ENCODE results near the gene TMEM219. TPM values are rescaled to one million over a fixed set of nuclear protein-coding genes. Genes with fewer than 3 reads are reported as not detected.

TMEM219 gene
- total RNA-seq, 4 donors from 2014 or later: 118 to 143 (median 130) TPM

DNA sequence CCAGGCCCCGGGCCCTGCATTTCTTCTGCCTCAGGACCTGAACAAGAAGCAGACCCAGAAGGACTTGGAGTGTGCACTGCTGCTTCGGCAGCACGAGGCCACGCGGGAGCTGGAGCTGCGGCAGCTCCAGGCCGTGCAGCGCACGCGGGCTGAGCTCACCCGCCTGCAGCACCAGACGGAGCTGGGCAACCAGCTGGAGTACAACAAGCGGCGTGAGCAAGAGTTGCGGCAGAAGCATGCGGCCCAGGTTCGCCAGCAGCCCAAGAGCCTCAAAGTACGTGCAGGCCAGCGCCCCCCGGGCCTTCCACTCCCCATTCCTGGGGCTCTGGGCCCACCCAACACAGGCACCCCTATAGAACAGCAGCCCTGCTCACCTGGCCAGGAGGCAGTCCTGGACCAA lies 24.4 kb downstream of the TMEM219 start:
- TF ChIP-seq POLR2A (IDR thresholded peaks at IDR 0.05): no peak
- TF ChIP-seq, protein P1, sequence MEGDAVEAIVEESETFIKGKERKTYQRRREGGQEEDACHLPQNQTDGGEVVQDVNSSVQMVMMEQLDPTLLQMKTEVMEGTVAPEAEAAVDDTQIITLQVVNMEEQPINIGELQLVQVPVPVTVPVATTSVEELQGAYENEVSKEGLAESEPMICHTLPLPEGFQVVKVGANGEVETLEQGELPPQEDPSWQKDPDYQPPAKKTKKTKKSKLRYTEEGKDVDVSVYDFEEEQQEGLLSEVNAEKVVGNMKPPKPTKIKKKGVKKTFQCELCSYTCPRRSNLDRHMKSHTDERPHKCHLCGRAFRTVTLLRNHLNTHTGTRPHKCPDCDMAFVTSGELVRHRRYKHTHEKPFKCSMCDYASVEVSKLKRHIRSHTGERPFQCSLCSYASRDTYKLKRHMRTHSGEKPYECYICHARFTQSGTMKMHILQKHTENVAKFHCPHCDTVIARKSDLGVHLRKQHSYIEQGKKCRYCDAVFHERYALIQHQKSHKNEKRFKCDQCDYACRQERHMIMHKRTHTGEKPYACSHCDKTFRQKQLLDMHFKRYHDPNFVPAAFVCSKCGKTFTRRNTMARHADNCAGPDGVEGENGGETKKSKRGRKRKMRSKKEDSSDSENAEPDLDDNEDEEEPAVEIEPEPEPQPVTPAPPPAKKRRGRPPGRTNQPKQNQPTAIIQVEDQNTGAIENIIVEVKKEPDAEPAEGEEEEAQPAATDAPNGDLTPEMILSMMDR (IDR thresholded peaks at IDR 0.05): no peak
- no peak for DNase-seq (ENCODE audit: low spot score in 2 of 2)
- H3K4me3 ChIP-seq (ENCODE audit: low read depth, poor library complexity, severe bottlenecking): no peak overlapping the region
- intact Hi-C loops (cut with DNase I; ENCODE audit: low total_unique reads): no loop called here
- WGBS, 2 donors: 92 to 96% methylated on average over 20 of the region's 20 CpGs

DNA sequence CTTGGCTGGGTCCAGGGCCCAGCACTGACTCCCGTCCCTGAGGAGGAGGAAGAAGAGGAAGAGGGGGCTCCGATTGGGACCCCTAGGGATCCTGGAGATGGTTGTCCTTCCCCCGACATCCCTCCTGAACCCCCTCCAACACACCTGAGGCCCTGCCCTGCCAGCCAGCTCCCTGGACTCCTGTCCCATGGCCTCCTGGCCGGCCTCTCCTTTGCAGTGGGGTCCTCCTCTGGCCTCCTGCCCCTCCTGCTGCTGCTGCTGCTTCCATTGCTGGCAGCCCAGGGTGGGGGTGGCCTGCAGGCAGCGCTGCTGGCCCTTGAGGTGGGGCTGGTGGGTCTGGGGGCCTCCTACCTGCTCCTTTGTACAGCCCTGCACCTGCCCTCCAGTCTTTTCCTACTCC lies 25.1 kb downstream of the TMEM219 start:
- intact Hi-C loops (cut with DNase I; ENCODE audit: low total_unique reads): no loop called here
- 87 to 95% methylated on average over 5 of the region's 5 CpGs for WGBS, 2 donors
- DNase-seq (ENCODE audit: low spot score in 2 of 2): no peak
- TF ChIP-seq, protein P1 (IDR thresholded peaks at IDR 0.05): no peak
- no peak for TF ChIP-seq POLR2A (IDR thresholded peaks at IDR 0.05)
- no peak overlapping the region for H3K4me3 ChIP-seq (ENCODE audit: low read depth, poor library complexity, severe bottlenecking)

DNA sequence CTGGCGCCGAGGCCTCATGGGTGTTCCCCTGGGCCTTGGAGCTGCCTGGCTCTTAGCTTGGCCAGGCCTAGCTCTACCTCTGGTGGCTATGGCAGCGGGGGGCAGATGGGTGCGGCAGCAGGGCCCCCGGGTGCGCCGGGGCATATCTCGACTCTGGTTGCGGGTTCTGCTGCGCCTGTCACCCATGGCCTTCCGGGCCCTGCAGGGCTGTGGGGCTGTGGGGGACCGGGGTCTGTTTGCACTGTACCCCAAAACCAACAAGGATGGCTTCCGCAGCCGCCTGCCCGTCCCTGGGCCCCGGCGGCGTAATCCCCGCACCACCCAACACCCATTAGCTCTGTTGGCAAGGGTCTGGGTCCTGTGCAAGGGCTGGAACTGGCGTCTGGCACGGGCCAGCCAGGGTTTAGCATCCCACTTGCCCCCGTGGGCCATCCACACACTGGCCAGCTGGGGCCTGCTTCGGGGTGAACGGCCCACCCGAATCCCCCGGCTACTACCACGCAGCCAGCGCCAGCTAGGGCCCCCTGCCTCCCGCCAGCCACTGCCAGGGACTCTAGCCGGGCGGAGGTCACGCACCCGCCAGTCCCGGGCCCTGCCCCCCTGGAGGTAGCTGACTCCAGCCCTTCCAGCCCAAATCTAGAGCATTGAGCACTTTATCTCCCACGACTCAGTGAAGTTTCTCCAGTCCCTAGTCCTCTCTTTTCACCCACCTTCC lies 25.6 kb downstream of the TMEM219 start:
- 96 to 97% methylated on average over 10 to 31 of the region's 35 CpGs for WGBS, 2 donors
- no peak for DNase-seq (ENCODE audit: low spot score in 2 of 2)
- intact Hi-C loops (cut with DNase I; ENCODE audit: low total_unique reads): no loop called here
- no peak for TF ChIP-seq POLR2A (IDR thresholded peaks at IDR 0.05)
- TF ChIP-seq, protein P1 (IDR thresholded peaks at IDR 0.05): no peak
- no peak overlapping the region for H3K4me3 ChIP-seq (ENCODE audit: low read depth, poor library complexity, severe bottlenecking)

DNA sequence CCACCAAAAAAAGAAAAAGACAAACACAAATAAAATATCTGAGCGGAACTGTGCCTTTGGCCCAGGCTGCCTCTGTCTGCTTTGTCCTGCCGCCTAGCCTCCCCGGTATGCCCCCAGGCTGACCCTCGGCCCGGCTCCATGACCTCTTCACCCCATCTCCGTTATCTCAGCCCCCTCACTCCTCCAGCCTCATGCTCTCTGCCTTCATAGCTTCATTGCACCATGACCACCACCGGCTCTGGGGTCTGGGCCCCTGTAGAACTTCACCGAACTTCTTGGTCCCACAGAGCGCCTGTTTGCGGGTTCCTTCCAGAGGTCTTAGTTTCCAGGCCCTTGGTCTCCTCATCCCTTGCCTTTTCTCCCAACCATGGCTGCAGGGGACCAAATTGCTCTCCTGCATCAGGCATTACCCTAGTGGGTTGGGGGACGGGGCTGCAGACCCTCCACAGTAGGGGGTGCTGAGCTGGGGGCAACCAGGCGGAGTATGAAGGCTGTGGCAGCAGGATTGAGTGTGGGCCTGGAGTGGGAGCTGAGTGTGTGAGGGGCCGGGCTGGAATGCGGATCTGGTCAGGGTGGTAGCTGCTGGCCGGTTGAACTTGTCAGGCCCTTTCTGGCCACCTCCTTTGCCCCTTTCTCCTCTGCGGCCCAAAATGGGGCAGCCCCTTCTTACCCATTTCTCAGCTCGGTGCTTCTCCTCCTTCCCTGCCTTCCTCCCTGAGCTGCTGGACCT lies 26.6 kb downstream of the TMEM219 start:
- no peak overlapping the region for H3K4me3 ChIP-seq (ENCODE audit: low read depth, poor library complexity, severe bottlenecking)
- TF ChIP-seq, protein P1 (IDR thresholded peaks at IDR 0.05): no peak
- no peak for TF ChIP-seq POLR2A (IDR thresholded peaks at IDR 0.05)
- intact Hi-C loops (cut with DNase I; ENCODE audit: low total_unique reads): no loop called here
- no peak for DNase-seq (ENCODE audit: low spot score in 2 of 2)
- 86 to 89% methylated on average over 17 of the region's 17 CpGs for WGBS, 2 donors

DNA sequence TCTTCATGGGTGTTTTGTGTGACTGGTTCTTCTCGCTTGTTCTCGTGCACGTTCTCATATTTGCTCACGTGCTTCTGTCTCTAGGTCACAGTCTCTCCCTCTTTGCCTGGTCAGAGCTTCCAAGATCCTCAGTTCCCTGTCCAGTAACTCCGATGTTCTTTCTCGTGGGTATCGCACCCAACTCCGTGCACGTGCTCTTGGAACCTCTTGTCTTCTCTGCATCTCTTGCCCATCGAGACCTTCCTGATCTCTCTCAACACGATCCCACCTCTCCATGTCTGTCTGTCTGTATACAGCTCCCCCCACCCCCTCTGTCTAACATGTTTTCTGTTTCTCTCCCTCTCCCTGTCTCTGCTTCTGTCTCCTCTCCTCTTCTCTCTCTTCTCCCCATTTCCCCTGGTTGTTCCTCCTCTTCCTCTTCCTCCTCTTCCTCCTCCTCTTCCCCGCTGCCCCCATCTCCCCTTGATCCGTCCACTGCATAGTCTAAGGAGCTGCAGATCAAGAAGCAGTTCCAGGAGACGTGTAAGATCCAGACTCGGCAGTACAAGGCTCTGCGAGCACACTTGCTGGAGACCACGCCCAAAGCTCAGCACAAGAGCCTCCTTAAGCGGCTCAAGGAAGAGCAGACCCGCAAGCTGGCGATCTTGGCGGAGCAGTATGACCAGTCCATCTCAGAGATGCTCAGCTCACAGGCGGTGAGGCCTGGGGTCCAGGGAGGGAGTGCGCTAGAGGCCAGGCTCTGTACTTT lies 27.4 kb downstream of the TMEM219 start:
- DNase-seq (ENCODE audit: low spot score in 2 of 2): no peak
- 84% methylated on average over 23 of the region's 23 CpGs for WGBS, 2 donors
- no peak overlapping the region for H3K4me3 ChIP-seq (ENCODE audit: low read depth, poor library complexity, severe bottlenecking)
- TF ChIP-seq, protein P1 (IDR thresholded peaks at IDR 0.05): no peak
- TF ChIP-seq POLR2A (IDR thresholded peaks at IDR 0.05): no peak
- intact Hi-C loops (cut with DNase I; ENCODE audit: low total_unique reads): no loop called here
